IPS-NIHi7 (cell line): ENCODE results near the gene SMOC1.
"Not testable (repeated sequence)": the region's sequence is repeated elsewhere in the genome, so short reads cannot be mapped to it uniquely, and the experiment has no call there.

Experiments
- DNase-seq: peaks from one replicate; pipeline ENCODE4 v3.0.0; 2012; ENCODE audit warnings: mixed read lengths; ENCODE audit errors: extremely low spot score

Gene SMOC1

GRCh38 chr14:69900603-69901002, 21.4 kb downstream of the SMOC1 start:
- DNase-seq = no peak

GRCh38 chr14:69901113-69901951, 22.1 kb downstream of the SMOC1 start:
- no peak for DNase-seq

- not testable (repeated sequence) for DNase-seq
These were observed 23.8 kb downstream of the SMOC1 start for GRCh38 chr14:69903046-69903445.

GRCh38 chr14:69904246-69904645, 25.0 kb downstream of the SMOC1 start:
- DNase-seq = no peak

- no peak for DNase-seq
These were observed 27.0 kb downstream of the SMOC1 start for GRCh38 chr14:69906201-69906600.

GRCh38 chr14:69909826-69910550, 30.8 kb downstream of the SMOC1 start:
- DNase-seq = no peak

- DNase-seq = no peak
These were observed 31.7 kb downstream of the SMOC1 start for GRCh38 chr14:69910871-69911270.

GRCh38 chr14:69913686-69914085, 34.5 kb downstream of the SMOC1 start:
- no peak for DNase-seq

GRCh38 chr14:69916396-69916795, 37.2 kb downstream of the SMOC1 start:
- DNase-seq = no peak

- no peak for DNase-seq
These were observed 38.1 kb downstream of the SMOC1 start for GRCh38 chr14:69917287-69917686.

GRCh38 chr14:69919815-69920214, 40.6 kb downstream of the SMOC1 start:
- DNase-seq = no peak

GRCh38 chr14:69921052-69921451, 41.8 kb downstream of the SMOC1 start:
- DNase-seq = no peak

- no peak for DNase-seq
These were observed 43.0 kb downstream of the SMOC1 start for GRCh38 chr14:69922198-69922597.

- DNase-seq = no peak
These were observed 45.0 kb downstream of the SMOC1 start for GRCh38 chr14:69924201-69924600.

GRCh38 chr14:69928111-69928523, 48.9 kb downstream of the SMOC1 start:
- DNase-seq = no peak

- DNase-seq = no peak
These were observed 51.7 kb downstream of the SMOC1 start for GRCh38 chr14:69930780-69931379.

- peak; percentile 41 for DNase-seq
These were observed 52.7 kb downstream of the SMOC1 start for GRCh38 chr14:69931960-69932359.

- DNase-seq = no peak
These were observed 53.2 kb downstream of the SMOC1 start for GRCh38 chr14:69932391-69932790.

GRCh38 chr14:69933623-69934275, 54.5 kb downstream of the SMOC1 start:
- DNase-seq = no peak

- no peak for DNase-seq
These were observed 58.3 kb downstream of the SMOC1 start for GRCh38 chr14:69937367-69938081.

GRCh38 chr14:69938751-69939150, 59.5 kb downstream of the SMOC1 start:
- DNase-seq = no peak
